Esophagus squamous epithelium (tissue), 5 donors: ENCODE data around the gene ANKRD63. TPM values are rescaled to one million over a fixed set of nuclear protein-coding genes. Genes with fewer than 3 reads are reported as not detected.

Source experiments
- DNase-seq: peaks from one replicate; lab custom pipeline; 2025; lab: John Stamatoyannopoulos, UW
- H3K27ac ChIP-seq, 4 donors: fragments of 200-600 bp; sonication (generic); one replicate each; pipeline ENCODE4 v1.5.1; 2016 to 2019; ENCODE audit warnings: mild to moderate bottlenecking in 1 of 4
- H3K27me3 ChIP-seq, 4 donors: fragments of 200-600 bp; sonication (generic); 1 replicate in 3 of 4; 2 replicates in 1 of 4; pipeline versions ENCODE4 v1.5.1 to v1.6.0; 2017 to 2021; ENCODE audit warnings: antibody characterized with exemption in 1 of 4
- H3K36me3 ChIP-seq, 3 donors: fragments of 200-600 bp; sonication (generic); one replicate each; pipeline ENCODE4 v1.5.1; 2016 to 2019
- H3K4me1 ChIP-seq, 3 donors: fragments of 200-600 bp; sonication (generic); one replicate each; pipeline ENCODE4 v1.5.1; 2017 to 2019
- H3K4me3 ChIP-seq, 4 donors: fragments of 200-600 bp; sonication (generic); 1 replicate in 3 of 4; 2 replicates in 1 of 4; pipeline ENCODE4 v1.5.1; 2016 to 2019; ENCODE audit warnings: mild to moderate bottlenecking in 2 of 4, moderate library complexity in 1 of 4
- H3K9me3 ChIP-seq, 3 donors: fragments of 200-600 bp; sonication (generic); one replicate each; pipeline ENCODE4 v1.5.1; 2016 to 2019
- CTCF ChIP-seq, 6 experiments: fragments of 450-650 bp in 4 of 6; fragments of 200-600 bp in 2 of 6; sonication (generic) in 2 of 6; IDR thresholded peaks; one replicate each; pipeline ENCODE4 v1.5.1; 2016 to 2019; ENCODE audit warnings: antibody characterized with exemption in 6 of 6, mild to moderate bottlenecking in 4 of 6, moderate library complexity in 4 of 6
- POLR2A ChIP-seq, 4 donors: fragments of 450-650 bp; IDR thresholded peaks; one replicate each; pipeline ENCODE4 v1.6.1; 2017; ENCODE audit warnings: antibody characterized with exemption in 4 of 4, mild to moderate bottlenecking in 4 of 4, moderate library complexity in 3 of 4
- WGBS, 2 donors: methylation state at CpG; one replicate each; pipeline ENCODE4 v1.1.5; 2018; 5-methylcytosine and 5-hydroxymethylcytosine counted together
- intact Hi-C: fragments of 100-400 bp; cut with DNase I; formaldehyde crosslinking; loops from one replicate; pipeline ENCODE4 v1.15.0; 2022
- total RNA-seq, 4 donors: library from RNA; depleted of rRNA; stranded (reverse); fragments of >200 nt; gene quantifications; one replicate each; pipeline ENCODE4 v1.1.0, GENCODE V29; 2016
- donor health status: DM: yes; HTN: yes; CAD: no.

The ANKRD63 gene
- total RNA-seq, 4 donors from 2014 or later, result not detected

GRCh38 chr15:40279437-40280141 lies 3.3 kb downstream of the ANKRD63 start:
- peaks cover 23 to 72% (median 33%) of the 10 kb centered on the region in 4 donors for H3K27me3 ChIP-seq
- no peak for DNase-seq
- WGBS, 2 donors, result 14 to 27% methylated on average over 12 to 17 of the region's 40 CpGs

DNA sequence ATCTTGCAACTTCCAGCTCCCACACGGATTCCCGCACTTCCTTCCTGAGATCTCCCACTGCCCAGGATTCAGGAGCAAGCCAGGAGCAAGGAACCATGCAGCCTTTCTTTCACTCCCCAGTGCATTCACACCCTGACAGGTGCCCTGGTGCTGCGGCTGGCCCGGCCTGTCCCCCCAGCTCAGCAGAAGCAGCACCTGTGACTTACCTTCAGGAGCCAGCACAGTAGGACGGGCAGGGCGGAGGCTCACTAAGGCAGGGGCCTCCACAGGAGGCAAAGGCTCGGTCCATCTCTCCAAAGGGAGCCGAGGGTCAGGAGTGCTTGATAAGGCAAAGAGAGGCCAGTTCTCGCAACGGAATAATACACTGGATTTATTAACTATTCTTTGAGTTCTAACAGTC lies 4.8 kb downstream of the ANKRD63 start:
- Histone ChIP-seq H3K9me3 (no peaks in the 10 kb centered on the region), H3K27me3 (peaks cover 15 to 56% (median 23%) of the 10 kb centered on the region in 4 donors), H3K36me3 (peaks cover 3 to 44% (median 8%) of the 10 kb centered on the region in 3 donors), H3K27ac (no peak overlapping the region), H3K4me3 (no peak overlapping the region), H3K4me1 (peaks cover 19 to 47% (median 23%) of the 10 kb centered on the region in 3 donors)
- intact Hi-C loops, result loop anchor here (10.0 kb wide), 1 partner anchor 233 kb away; no protein-coding TSS in a partner anchor
- no peak for DNase-seq
- 76 to 88% methylated on average over 3 to 7 of the region's 10 CpGs for WGBS, 2 donors
- TF ChIP-seq CTCF (IDR thresholded peaks at IDR 0.05) (no peak), POLR2A (IDR thresholded peaks at IDR 0.05) (no peak)

More at GRCh38 chr15:40279437-40280141, 3.3 kb downstream of the ANKRD63 start:
- peaks cover 0 to 29% (median 8%) of the 10 kb centered on the region in 3 donors for H3K36me3 ChIP-seq
- H3K27ac ChIP-seq, result no peak overlapping the region
- H3K4me3 ChIP-seq, result peak overlapping the region in 1 of 4 donors; percentile 42
- H3K4me1 ChIP-seq, result peaks cover 23 to 50% (median 27%) of the 10 kb centered on the region in 3 donors
- intact Hi-C loops, result loop anchor here (5.0 to 10.0 kb wide), 3 partner anchors 88 to 235 kb away; no protein-coding TSS in a partner anchor
- TF ChIP-seq CTCF (IDR thresholded peaks at IDR 0.05) (peak; percentile 95 to 99 (median 96)), POLR2A (IDR thresholded peaks at IDR 0.05) (no peak)
- H3K9me3 ChIP-seq, result no peaks in the 10 kb centered on the region

- no peaks in the 10 kb centered on the region for H3K9me3 ChIP-seq
- H3K4me1 ChIP-seq, result peaks cover 15 to 42% (median 17%) of the 10 kb centered on the region in 3 donors
- H3K27ac ChIP-seq, result no peak overlapping the region
- WGBS, 2 donors, result 35 to 46% methylated on average over 9 to 13 of the region's 16 CpGs
- TF ChIP-seq POLR2A (IDR thresholded peaks at IDR 0.05) (no peak), CTCF (IDR thresholded peaks at IDR 0.05) (no peak)
- no peak overlapping the region for H3K4me3 ChIP-seq
- H3K27me3 ChIP-seq, result peaks cover 10 to 51% (median 21%) of the 10 kb centered on the region in 4 donors
- intact Hi-C loops, result loop anchor here (10.0 kb wide), 1 partner anchor 233 kb away; no protein-coding TSS in a partner anchor
- no peak for DNase-seq
- H3K36me3 ChIP-seq, result peaks cover 8 to 50% (median 8%) of the 10 kb centered on the region in 3 donors
These were observed 5.4 kb downstream of the ANKRD63 start for GRCh38 chr15:40277471-40277870.

DNA sequence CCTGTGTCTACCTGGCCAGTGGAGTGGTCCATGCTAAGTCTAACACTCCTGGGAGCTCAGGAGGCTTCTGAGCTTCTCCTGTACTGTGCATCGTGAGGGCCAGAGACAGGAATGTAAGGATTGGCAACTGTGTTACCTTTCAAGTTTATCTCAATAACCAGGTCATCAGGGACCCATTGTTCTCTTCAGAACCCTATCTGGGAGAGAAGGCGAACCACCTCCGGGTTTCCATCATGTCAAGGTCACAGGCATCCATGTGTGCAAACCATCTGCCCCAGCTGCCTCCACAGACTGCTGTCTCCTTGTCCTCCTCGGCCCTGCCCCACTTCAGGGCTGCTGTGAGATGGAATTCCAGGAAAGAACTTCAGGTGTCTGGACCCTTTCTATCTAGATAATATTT lies 5.9 kb downstream of the ANKRD63 start:
- no peak for TF ChIP-seq POLR2A (IDR thresholded peaks at IDR 0.05)
- no peak overlapping the region for H3K4me3 ChIP-seq
- intact Hi-C loops, result loop anchor here (10.0 kb wide), 1 partner anchor 232 kb away; no protein-coding TSS in a partner anchor
- H3K4me1 ChIP-seq, result peaks cover 10 to 36% (median 12%) of the 10 kb centered on the region in 3 donors
- H3K27me3 ChIP-seq, result peaks cover 9 to 45% (median 21%) of the 10 kb centered on the region in 4 donors
- DNase-seq, result no peak
- peaks cover 8 to 55% (median 9%) of the 10 kb centered on the region in 3 donors for H3K36me3 ChIP-seq
- WGBS, 2 donors, result 53 to 55% methylated on average over 1 to 3 of the region's 4 CpGs
- H3K27ac ChIP-seq, result no peak overlapping the region
- H3K9me3 ChIP-seq, result no peaks in the 10 kb centered on the region

DNA sequence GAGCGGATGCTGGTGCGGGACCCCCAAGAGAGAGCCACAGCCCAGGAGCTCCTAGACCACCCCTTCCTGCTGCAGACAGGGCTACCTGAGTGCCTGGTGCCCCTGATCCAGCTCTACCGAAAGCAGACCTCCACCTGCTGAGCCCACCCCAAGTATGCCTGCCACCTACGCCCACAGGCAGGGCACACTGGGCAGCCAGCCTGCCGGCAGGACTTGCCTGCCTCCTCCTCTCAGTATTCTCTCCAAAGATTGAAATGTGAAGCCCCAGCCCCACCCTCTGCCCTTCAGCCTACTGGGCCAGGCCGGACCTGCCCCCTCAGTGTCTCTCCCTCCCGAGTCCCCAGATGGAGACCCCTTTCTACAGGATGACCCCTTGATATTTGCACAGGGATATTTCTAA lies 6.9 kb downstream of the ANKRD63 start:
- Histone ChIP-seq H3K9me3 (no peaks in the 10 kb centered on the region), H3K27ac (no peak overlapping the region), H3K36me3 (peaks cover 8 to 65% (median 9%) of the 10 kb centered on the region in 3 donors), H3K4me3 (no peak overlapping the region), H3K27me3 (peaks cover 9 to 36% (median 15%) of the 10 kb centered on the region in 4 donors), H3K4me1 (peaks cover 5 to 27% (median 6%) of the 10 kb centered on the region in 3 donors)
- TF ChIP-seq CTCF (IDR thresholded peaks at IDR 0.05), result no peak
- TF ChIP-seq POLR2A (IDR thresholded peaks at IDR 0.05), result no peak
- intact Hi-C loops, result loop anchor here (10.0 kb wide), 1 partner anchor 231 kb away; no protein-coding TSS in a partner anchor
- no peak for DNase-seq
- 87 to 91% methylated on average over 6 to 7 of the region's 7 CpGs for WGBS, 2 donors
